K562 (cell line): ENCODE results near the gene SRL. TPM values are rescaled to one million over a fixed set of nuclear protein-coding genes. Genes with fewer than 3 reads are reported as not detected.

Experiments used
- CCAR2 ChIP-seq: fragments of 200-400 bp; formaldehyde crosslinking; IDR thresholded peaks from 2 replicates; pipeline ENCODE4 v1.6.1; 2017; ENCODE audit warnings: mild to moderate bottlenecking, low read depth, low read length
- CREB3L1 ChIP-seq: fragments of 450-650 bp; IDR thresholded peaks from 2 replicates; pipeline ENCODE4 v1.6.1; 2014; ENCODE audit warnings: low read depth, mild to moderate bottlenecking, moderate library complexity, borderline replicate concordance
- HNRNPL ChIP-seq: fragments of 200-400 bp; formaldehyde crosslinking; IDR thresholded peaks from 2 replicates; pipeline ENCODE4 v1.6.1; 2017; ENCODE audit warnings: low read depth, mild to moderate bottlenecking, low read length
- MCM7 ChIP-seq, 2 experiments: fragments of 450-650 bp; IDR thresholded peaks; 2 replicates each; pipeline ENCODE4 v1.6.1; 2016 to 2018
- MXD1 ChIP-seq: fragments of 250-450 bp; sonication (Bioruptor Pico); IDR thresholded peaks from 2 replicates; pipeline ENCODE4 v1.8.0; 2021; ENCODE audit warnings: borderline replicate concordance, mild to moderate bottlenecking, moderate library complexity; ENCODE audit not compliant: poor library complexity, severe bottlenecking
- NKRF ChIP-seq: fragments of 450-650 bp; IDR thresholded peaks from 2 replicates; pipeline ENCODE4 v1.6.1; 2016; ENCODE audit warnings: borderline replicate concordance
- SAFB ChIP-seq: fragments of 200-400 bp; formaldehyde crosslinking; IDR thresholded peaks from 2 replicates; pipeline ENCODE4 v1.6.1; 2017; ENCODE audit warnings: low read depth, low read length, borderline replicate concordance
- TGIF2 ChIP-seq: sonication (generic); formaldehyde crosslinking; IDR thresholded peaks from 2 replicates; pipeline ENCODE4 v1.8.1; 2022; ENCODE audit warnings: mild to moderate bottlenecking, missing genetic modification reagents, moderate library complexity
- ZBTB17 ChIP-seq: fragments of 450-650 bp; formaldehyde crosslinking; IDR thresholded peaks from 2 replicates; pipeline ENCODE4 v1.4.0; 2020; ENCODE audit warnings: mild to moderate bottlenecking
- ZBTB33 ChIP-seq: sonication (generic); formaldehyde crosslinking; IDR thresholded peaks from 2 replicates; pipeline ENCODE4 v1.8.1; 2023; ENCODE audit warnings: mild to moderate bottlenecking, missing genetic modification reagents
- ZBTB49 ChIP-seq: sonication (generic); formaldehyde crosslinking; IDR thresholded peaks from 2 replicates; pipeline ENCODE4 v1.8.0; 2022; ENCODE audit warnings: missing genetic modification reagents, mild to moderate bottlenecking, borderline replicate concordance
- ZBTB8A ChIP-seq: fragments of 450-650 bp; IDR thresholded peaks from 2 replicates; pipeline ENCODE4 v1.6.1; 2018; ENCODE audit warnings: mild to moderate bottlenecking, moderate library complexity; ENCODE audit not compliant: partially characterized antibody
- ZFP91 ChIP-seq: sonication (generic); formaldehyde crosslinking; IDR thresholded peaks from 2 replicates; pipeline ENCODE4 v1.8.0; 2022; ENCODE audit warnings: mild to moderate bottlenecking, missing genetic modification reagents
- ZFPM2 ChIP-seq: fragments of 250-450 bp; sonication (Bioruptor Pico); IDR thresholded peaks from 2 replicates; pipeline ENCODE4 v1.5.1; 2022; ENCODE audit warnings: mild to moderate bottlenecking
- ZNF253 ChIP-seq: fragments of 250-450 bp; sonication (Bioruptor Pico); conservative IDR thresholded peaks from 2 replicates; pipeline ENCODE4 v1.6.1; 2021; ENCODE audit warnings: mild to moderate bottlenecking
- ZNF384 ChIP-seq: IDR thresholded peaks from 2 replicates; pipeline ENCODE4 v1.6.1; 2012; ENCODE audit warnings: low read depth, low read length, improper control_type of control experiment
- polyA plus RNA-seq, 8 experiments: library from polyadenylated mRNA; depleted of rRNA in 4 of 8; stranded (reverse) in 5 of 8; unstranded in 3 of 8; fragments of >200 nt; fragmentation: Nextera tagmentation in 2 of 8; fragmentation: Illumina TruSeq in 1 of 8; extraction: Ambion mirVana in 2 of 8; extraction: Trizol in 1 of 8; gene quantifications; 2 replicates each; pipeline versions ENCODE4 v1.2.1 to v1.2.3, GENCODE V29; 2011 to 2014; ENCODE audit warnings: inconsistent platforms in 1 of 8, missing spikeins in 1 of 8
- total RNA-seq, 7 experiments: library from RNA; depleted of rRNA in 6 of 7; stranded (reverse); fragments of >200 nt in 6 of 7; fragmentation: Illumina TruSeq in 2 of 7; extraction: Trizol in 2 of 7; gene quantifications; 2 replicates each; pipeline versions ENCODE4 v1.2.1 to v1.2.3, GENCODE V29; 2011 to 2021; ENCODE audit warnings: low replicate concordance in 1 of 7

The SRL gene
- total and polyA plus RNA-seq, 9 of the 15 experiments (the other 6 are each of a cell fraction or from before 2014, with no cell fraction given): 0.01 TPM; not detected in 8

- TF ChIP-seq CCAR2 (no peak), ZFPM2 (no peak), ZBTB8A (no peak), SAFB (peak; percentile 70), MCM7 (IDR thresholded peaks at IDR 0.05) (no peak), MXD1 (no peak), TGIF2 (CRISPR knock-in tag) (peak; percentile 73; the same call in 1 of the 2 replicates), CREB3L1 (peak; percentile 74; the same call in 1 of the 2 replicates), HNRNPL (peak; percentile 84), ZBTB33 (CRISPR knock-in tag) (peak; percentile 79), ZBTB17 (CRISPR knock-in tag) (peak; percentile 63; the same call in 1 of the 2 replicates), ZNF253 (CRISPR knock-in tag) (no peak), ZNF384 (no peak), ZBTB49 (CRISPR knock-in tag) (0 out of 2 replicates have a peak, but pooled peaks have one; percentile 55), NKRF (peak; percentile 58; the same call in 1 of the 2 replicates), ZFP91 (CRISPR knock-in tag) (no peak)
These were observed 58.4 kb downstream of the SRL start (continued) for GRCh38 chr16:4183237-4184037.
